A549 (cell line): ENCODE data around the gene CYP19A1. TPM values are rescaled to one million over a fixed set of nuclear protein-coding genes. Genes with fewer than 3 reads are reported as not detected.

ENCODE experiments used
- ATAC-seq, 2 experiments: fragments of 200-7000 bp in 1 of 2; fragments of >200 bp in 1 of 2; cut with Nextera tagmentation in 1 of 2; cut with Tn5 transposase in 1 of 2; 3 replicates each; pipeline versions ENCODE4 v1.8.0 to v1.9.1; 2018 to 2020; ENCODE audit warnings: mild to moderate bottlenecking in 1 of 2, moderate library complexity in 1 of 2
- CTCF ChIA-PET: fragments of 300-600 bp; sonication (Branson Sonifier 250); formaldehyde crosslinking; extraction: SDS; loops from one replicate; lab custom pipeline; 2021; ENCODE audit warnings: antibody characterized with exemption, inconsistent platforms; lab: Yijun Ruan, JAX
- POLR2A ChIA-PET: fragments of 350-600 bp; formaldehyde crosslinking; extraction: SDS; loops from one replicate; lab custom pipeline; 2021; ENCODE audit warnings: antibody characterized with exemption, inconsistent platforms; lab: Yijun Ruan, JAX
- DNase-seq, 2 experiments: peaks; one replicate each; pipeline versions ENCODE4 v3.0.0 to v3.0.0-alpha.2; 2011 to 2016; ENCODE audit warnings: low read depth in 1 of 2, low spot score in 1 of 2
- FAIRE-seq: peaks from 2 replicates; lab custom pipeline; 2011; peaks lifted over from hg19 to GRCh38; lab: Jason Lieb, UNC
- H3K27ac ChIP-seq, 2 experiments: fragments of >200 bp; sonication (Bioruptor Twin); formaldehyde crosslinking; 3 replicates each; pipeline ENCODE4 v1.5.1; 2016 to 2017
- H3K4me1 ChIP-seq: fragments of >200 bp; sonication (Bioruptor Twin); formaldehyde crosslinking; 3 replicates; pipeline ENCODE4 v1.6.1; 2016
- H3K4me2 ChIP-seq: fragments of >200 bp; sonication (Bioruptor Twin); formaldehyde crosslinking; 3 replicates; pipeline ENCODE4 v1.6.1; 2016
- H3K4me3 ChIP-seq: fragments of >200 bp; sonication (Bioruptor Twin); formaldehyde crosslinking; 3 replicates; pipeline ENCODE4 v1.5.1; 2016
- H3K9me3 ChIP-seq: fragments of >200 bp; sonication (Bioruptor Twin); formaldehyde crosslinking; 3 replicates; pipeline ENCODE4 v1.6.1; 2016
- BHLHE40 ChIP-seq: IDR thresholded peaks from 2 replicates; pipeline ENCODE4 v1.6.1; 2012; ENCODE audit warnings: low read depth, low read length, inconsistent platforms
- CBX8 ChIP-seq: fragments of 200-600 bp; sonication (generic); IDR thresholded peaks from 2 replicates; pipeline ENCODE4 v1.6.1; 2016
- CHD4 ChIP-seq: fragments of 200-600 bp; sonication (generic); IDR thresholded peaks from 2 replicates; pipeline ENCODE4 v1.6.1; 2016; ENCODE audit warnings: antibody characterized with exemption, mild to moderate bottlenecking, borderline replicate concordance
- CTCF ChIP-seq: fragments of >200 bp; sonication (Bioruptor Twin); formaldehyde crosslinking; IDR thresholded peaks from 3 replicates; pipeline ENCODE4 v1.5.1; 2016
- ESRRA ChIP-seq: fragments of 150-350 bp; IDR thresholded peaks from 2 replicates; pipeline ENCODE4 v1.6.1; 2014; ENCODE audit warnings: mild to moderate bottlenecking, low read length, borderline replicate concordance
- FOSB ChIP-seq: fragments of 250-450 bp; sonication (Bioruptor Pico); IDR thresholded peaks from 2 replicates; pipeline ENCODE4 v1.5.0; 2020; ENCODE audit warnings: mild to moderate bottlenecking, moderate library complexity
- FOXS1 ChIP-seq: fragments of 250-450 bp; sonication (Bioruptor Pico); IDR thresholded peaks from 2 replicates; pipeline ENCODE4 v1.5.0; 2020; ENCODE audit warnings: mild to moderate bottlenecking, moderate library complexity
- HOXA7 ChIP-seq: fragments of 250-450 bp; sonication (Bioruptor Pico); IDR thresholded peaks from 2 replicates; pipeline ENCODE4 v1.5.0; 2020; ENCODE audit warnings: mild to moderate bottlenecking, moderate library complexity
- JUN ChIP-seq, 2 experiments: fragments of >200 bp; sonication (Bioruptor Twin); formaldehyde crosslinking; IDR thresholded peaks; 2 replicates in 1 of 2; 3 replicates in 1 of 2; pipeline ENCODE4 v1.6.1; 2016 to 2017
- JUNB ChIP-seq: fragments of >200 bp; sonication (Bioruptor Twin); formaldehyde crosslinking; IDR thresholded peaks from 2 replicates; pipeline ENCODE4 v1.6.1; 2016
- POLR2A ChIP-seq: IDR thresholded peaks from 2 replicates; pipeline ENCODE4 v1.6.1; 2012; ENCODE audit warnings: mild to moderate bottlenecking, low read length
- RAD21 ChIP-seq, 2 experiments: fragments of >200 bp in 1 of 2; sonication (Bioruptor Twin) in 1 of 2; formaldehyde crosslinking in 1 of 2; IDR thresholded peaks in 1 of 2; conservative IDR thresholded peaks in 1 of 2; 2 replicates in 1 of 2; 3 replicates in 1 of 2; pipeline ENCODE4 v1.6.1; 2012 to 2018; ENCODE audit warnings: inconsistent platforms in 1 of 2
- RARB ChIP-seq: fragments of 250-450 bp; sonication (Bioruptor Pico); IDR thresholded peaks from 2 replicates; pipeline ENCODE4 v1.8.0; 2021; ENCODE audit warnings: mild to moderate bottlenecking, moderate library complexity
- SMC3 ChIP-seq: fragments of >200 bp; sonication (Bioruptor Twin); formaldehyde crosslinking; IDR thresholded peaks from 3 replicates; pipeline ENCODE4 v1.6.1; 2018; ENCODE audit warnings: inconsistent platforms
- SREBF2 ChIP-seq: fragments of 450-650 bp; IDR thresholded peaks from 2 replicates; pipeline ENCODE4 v1.6.1; 2014; ENCODE audit warnings: mild to moderate bottlenecking, moderate library complexity
- TP53 ChIP-seq: fragments of 250-450 bp; sonication (Bioruptor Pico); IDR thresholded peaks from 2 replicates; pipeline ENCODE4 v1.5.0; 2021; ENCODE audit warnings: mild to moderate bottlenecking, moderate library complexity
- ZFP36 ChIP-seq: fragments of 450-650 bp; IDR thresholded peaks from 2 replicates; pipeline ENCODE4 v1.6.1; 2014; ENCODE audit warnings: borderline replicate concordance; ENCODE audit not compliant: partially characterized antibody
- ZSCAN20 ChIP-seq: fragments of 250-450 bp; sonication (Bioruptor Pico); IDR thresholded peaks from 2 replicates; pipeline ENCODE4 v1.8.0; 2022; ENCODE audit warnings: mild to moderate bottlenecking, moderate library complexity
- WGBS: methylation state at CpG from one replicate; pipeline ENCODE4 v1.1.6; 2017; ENCODE audit errors: missing lambda C conversion rate; 5-methylcytosine and 5-hydroxymethylcytosine counted together
- polyA plus RNA-seq, 4 experiments: library from polyadenylated mRNA; depleted of rRNA in 3 of 4; stranded (reverse); fragments of >200 nt; fragmentation: RNase III in 1 of 4; extraction: RNeasy Plus Mini Kit Qiagen cat#74134 plus additional on column Dnase treatment in 1 of 4; gene quantifications; 2 replicates in 3 of 4; 3 replicates in 1 of 4; pipeline ENCODE4 v1.2.3, GENCODE V29; 2011 to 2017
- TF ChIP-seq, protein P1 (sequence below): fragments of >200 bp; sonication (Bioruptor Twin); formaldehyde crosslinking; IDR thresholded peaks from 3 replicates; pipeline ENCODE4 v1.6.1; 2016
- TF ChIP-seq, protein P2 (sequence below): fragments of 250-450 bp; sonication (Bioruptor Pico); IDR thresholded peaks from 2 replicates; pipeline ENCODE4 v1.5.0; 2020; ENCODE audit warnings: low read depth, mild to moderate bottlenecking, moderate library complexity
- TF ChIP-seq, protein P3 (sequence below): fragments of 200-600 bp; sonication (generic); IDR thresholded peaks from 2 replicates; pipeline ENCODE4 v1.6.1; 2016; ENCODE audit warnings: antibody characterized with exemption, mild to moderate bottlenecking, moderate library complexity

CYP19A1 gene
- polyA plus RNA-seq, 2 of the 4 experiments (the other 2 are of a cell fraction), result 0.36 TPM; not detected in 1

GRCh38 chr15:51192521-51193280, 145.7 kb downstream of the CYP19A1 start:
- POLR2A ChIA-PET, result no interaction called here
- ATAC-seq, result peak; percentile 91 to 98
- CTCF ChIA-PET, result interaction anchor here (0.6 to 15.7 kb wide), 68 partner anchors 10 to 785 kb away, joined by 3 to 333 read pairs (median 4); partner anchors contain the start of gene AP4E1
- no peaks in the 10 kb centered on the region for H3K4me1 ChIP-seq
- no peaks in the 10 kb centered on the region for H3K9me3 ChIP-seq
- no peak overlapping the region for H3K27ac ChIP-seq
- peak overlapping the region; percentile 53 for H3K4me2 ChIP-seq
- TF ChIP-seq SMC3 (peak; percentile 89), CTCF (peak; percentile 92), RAD21 (conservative IDR thresholded peaks at IDR 0.05 in 1 of 2, IDR thresholded peaks at IDR 0.05 in 1 of 2) (peak; percentile 81 to 88)
- TF ChIP-seq, protein P1, sequence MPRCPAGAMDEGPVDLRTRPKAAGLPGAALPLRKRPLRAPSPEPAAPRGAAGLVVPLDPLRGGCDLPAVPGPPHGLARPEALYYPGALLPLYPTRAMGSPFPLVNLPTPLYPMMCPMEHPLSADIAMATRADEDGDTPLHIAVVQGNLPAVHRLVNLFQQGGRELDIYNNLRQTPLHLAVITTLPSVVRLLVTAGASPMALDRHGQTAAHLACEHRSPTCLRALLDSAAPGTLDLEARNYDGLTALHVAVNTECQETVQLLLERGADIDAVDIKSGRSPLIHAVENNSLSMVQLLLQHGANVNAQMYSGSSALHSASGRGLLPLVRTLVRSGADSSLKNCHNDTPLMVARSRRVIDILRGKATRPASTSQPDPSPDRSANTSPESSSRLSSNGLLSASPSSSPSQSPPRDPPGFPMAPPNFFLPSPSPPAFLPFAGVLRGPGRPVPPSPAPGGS, result no peak
- WGBS, result 27% methylated on average over 14 of the region's 14 CpGs
- peak; percentile 81 to 84 for DNase-seq
- H3K4me3 ChIP-seq, result no peak overlapping the region
- peak; percentile 51 for FAIRE-seq

DNA sequence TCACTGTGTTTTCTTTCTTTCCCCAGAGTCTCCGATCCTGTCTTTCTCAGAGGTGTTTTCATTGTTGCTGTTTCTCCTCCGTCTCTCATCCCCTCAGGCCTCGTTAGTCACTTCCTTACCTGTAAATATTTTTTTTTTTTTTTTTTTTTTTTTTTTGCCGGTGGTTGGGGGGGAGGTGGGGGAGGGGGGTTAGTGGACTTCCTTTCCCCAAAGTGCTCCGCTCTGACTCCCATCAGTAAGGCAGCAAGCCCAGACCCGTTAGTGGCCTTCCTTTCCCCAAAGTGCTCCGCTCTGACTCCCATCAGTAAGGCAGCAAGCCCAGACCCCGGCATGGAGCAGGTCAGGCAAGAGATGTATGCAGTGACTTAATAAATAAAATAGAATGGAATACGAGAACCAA, 146.6 kb downstream of the CYP19A1 start:
- 54% methylated on average over 9 of the region's 9 CpGs for WGBS

More for the DNA sequence above, 146.6 kb downstream of the CYP19A1 start:
- Histone ChIP-seq H3K4me1 (no peaks in the 10 kb centered on the region), H3K4me2 (no peak overlapping the region), H3K9me3 (no peaks in the 10 kb centered on the region), H3K4me3 (no peak overlapping the region), H3K27ac (no peak overlapping the region)
- DNase-seq (no peak), FAIRE-seq (no peak), ATAC-seq (no peak)
- POLR2A ChIA-PET, result no interaction called here
- CTCF ChIA-PET, result interaction anchor here (0.8 to 15.7 kb wide), 33 partner anchors 9 to 784 kb away, joined by 3 to 333 read pairs (median 6); partner anchors contain the start of gene AP4E1
- TF ChIP-seq CHD4 (no peak), POLR2A (no peak), RARB (CRISPR knock-in tag) (no peak), JUNB (no peak), SREBF2 (no peak), ZSCAN20 (CRISPR knock-in tag) (no peak), FOXS1 (CRISPR knock-in tag) (no peak), TP53 (no peak), ZFP36 (no peak), HOXA7 (CRISPR knock-in tag) (no peak), JUN (IDR thresholded peaks at IDR 0.05) (no peak), ESRRA (no peak), BHLHE40 (no peak), CBX8 (no peak), RAD21 (conservative IDR thresholded peaks at IDR 0.05 in 1 of 2, IDR thresholded peaks at IDR 0.05 in 1 of 2) (no peak), FOSB (CRISPR knock-in tag) (no peak)
- TF ChIP-seq, protein P1, result no peak
- TF ChIP-seq, protein P2, sequence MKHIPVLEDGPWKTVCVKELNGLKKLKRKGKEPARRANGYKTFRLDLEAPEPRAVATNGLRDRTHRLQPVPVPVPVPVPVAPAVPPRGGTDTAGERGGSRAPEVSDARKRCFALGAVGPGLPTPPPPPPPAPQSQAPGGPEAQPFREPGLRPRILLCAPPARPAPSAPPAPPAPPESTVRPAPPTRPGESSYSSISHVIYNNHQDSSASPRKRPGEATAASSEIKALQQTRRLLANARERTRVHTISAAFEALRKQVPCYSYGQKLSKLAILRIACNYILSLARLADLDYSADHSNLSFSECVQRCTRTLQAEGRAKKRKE, result no peak
- TF ChIP-seq, protein P3, sequence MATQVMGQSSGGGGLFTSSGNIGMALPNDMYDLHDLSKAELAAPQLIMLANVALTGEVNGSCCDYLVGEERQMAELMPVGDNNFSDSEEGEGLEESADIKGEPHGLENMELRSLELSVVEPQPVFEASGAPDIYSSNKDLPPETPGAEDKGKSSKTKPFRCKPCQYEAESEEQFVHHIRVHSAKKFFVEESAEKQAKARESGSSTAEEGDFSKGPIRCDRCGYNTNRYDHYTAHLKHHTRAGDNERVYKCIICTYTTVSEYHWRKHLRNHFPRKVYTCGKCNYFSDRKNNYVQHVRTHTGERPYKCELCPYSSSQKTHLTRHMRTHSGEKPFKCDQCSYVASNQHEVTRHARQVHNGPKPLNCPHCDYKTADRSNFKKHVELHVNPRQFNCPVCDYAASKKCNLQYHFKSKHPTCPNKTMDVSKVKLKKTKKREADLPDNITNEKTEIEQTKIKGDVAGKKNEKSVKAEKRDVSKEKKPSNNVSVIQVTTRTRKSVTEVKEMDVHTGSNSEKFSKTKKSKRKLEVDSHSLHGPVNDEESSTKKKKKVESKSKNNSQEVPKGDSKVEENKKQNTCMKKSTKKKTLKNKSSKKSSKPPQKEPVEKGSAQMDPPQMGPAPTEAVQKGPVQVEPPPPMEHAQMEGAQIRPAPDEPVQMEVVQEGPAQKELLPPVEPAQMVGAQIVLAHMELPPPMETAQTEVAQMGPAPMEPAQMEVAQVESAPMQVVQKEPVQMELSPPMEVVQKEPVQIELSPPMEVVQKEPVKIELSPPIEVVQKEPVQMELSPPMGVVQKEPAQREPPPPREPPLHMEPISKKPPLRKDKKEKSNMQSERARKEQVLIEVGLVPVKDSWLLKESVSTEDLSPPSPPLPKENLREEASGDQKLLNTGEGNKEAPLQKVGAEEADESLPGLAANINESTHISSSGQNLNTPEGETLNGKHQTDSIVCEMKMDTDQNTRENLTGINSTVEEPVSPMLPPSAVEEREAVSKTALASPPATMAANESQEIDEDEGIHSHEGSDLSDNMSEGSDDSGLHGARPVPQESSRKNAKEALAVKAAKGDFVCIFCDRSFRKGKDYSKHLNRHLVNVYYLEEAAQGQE, result no peak
